Measurements from ENCODE around the gene IL10.

GRCh38 chr1:206727981-206728696 lies 44.2 kb downstream of the IL10 start:
- no peak for TF ChIP-seq CTCF (conservative IDR thresholded peaks at IDR 0.05; ENCODE audit: low read length)
- TF ChIP-seq EZH2phosphoT487 (IDR thresholded peaks at IDR 0.05; ENCODE audit: borderline replicate concordance, low read depth, low read length): no peak
